ENCODE data around the gene PCOLCE2. TPM values are rescaled to one million over a fixed set of nuclear protein-coding genes. Genes with fewer than 3 reads are reported as not detected.

The PCOLCE2 gene
- total and polyA plus RNA-seq, 2 of the 8 experiments (the other 6 are each of a cell fraction or from before 2014, with no cell fraction given): 11.1 to 12.6 TPM

GRCh38 chr3:142929109-142929508 lies 40.2 kb upstream of the PCOLCE2 start:
- Histone ChIP-seq H3K14ac (ENCODE audit: insufficient read length) (no peak overlapping the region), H3K79me2 (ENCODE audit: control insufficient read depth in 1 of 2, insufficient read depth in 2 of 2, low read length in 2 of 2) (no peaks in the 10 kb centered on the region), H3K27ac (ENCODE audit: low read depth, low read length) (no peak overlapping the region), H3K4me2 (ENCODE audit: insufficient read depth in 1 of 2, low read depth in 2 of 2, low read length in 2 of 2) (no peak overlapping the region), H3K4ac (replicated peaks; ENCODE audit: insufficient read length, low read depth, low read length) (no peak overlapping the region), H3K18ac (ENCODE audit: extremely low read depth, low read length) (no peak overlapping the region), H2BK15ac (ENCODE audit: low read length) (no peak overlapping the region), H3K56ac (replicated peaks; ENCODE audit: insufficient read length, low read depth, low read length) (no peak overlapping the region), H2BK20ac (ENCODE audit: low read length) (no peak overlapping the region), H2BK120ac (replicated peaks; ENCODE audit: low read depth, low read length) (no peak overlapping the region), H3K9ac (replicated peaks in 1 of 4; ENCODE audit: extremely low read depth in 1 of 4, low read depth in 3 of 4, low read length in 3 of 4) (no peak overlapping the region), H3K9me3 (ENCODE audit: insufficient read depth in 2 of 2, low read depth in 1 of 2, low read length in 1 of 2) (no peaks in the 10 kb centered on the region), H3K36me3 (ENCODE audit: control insufficient read depth in 2 of 4, insufficient read depth in 4 of 4, low read length in 3 of 4) (no peaks in the 10 kb centered on the region), H3K4me1 (replicated peaks in 1 of 4; ENCODE audit: control insufficient read depth in 3 of 4, insufficient read depth in 4 of 4, low read length in 3 of 4) (no peaks in the 10 kb centered on the region), H4K91ac (replicated peaks; ENCODE audit: insufficient read length, low read length) (no peak overlapping the region), H2AFZ (ENCODE audit: low read length) (no peak overlapping the region), H2BK12ac (ENCODE audit: low read depth, low read length) (no peak overlapping the region), H3K23ac (ENCODE audit: insufficient read length) (no peak overlapping the region), H3K27me3 (replicated peaks in 1 of 4; ENCODE audit: control insufficient read depth in 3 of 4, extremely low read depth in 1 of 4, insufficient read depth in 3 of 4, low read length in 3 of 4) (no peaks in the 10 kb centered on the region), H4K8ac (ENCODE audit: extremely low read depth, insufficient read depth, low read length) (no peak overlapping the region), H3K4me3 (ENCODE audit: extremely low read depth in 1 of 4, insufficient read depth in 2 of 4, low read depth in 3 of 4, low read length in 4 of 4) (no peak overlapping the region), H4K5ac (ENCODE audit: insufficient read length, low read depth, low read length) (no peak overlapping the region), H3K79me1 (ENCODE audit: low read depth, low read length) (no peaks in the 10 kb centered on the region), H4K20me1 (replicated peaks in 1 of 2; ENCODE audit: control insufficient read depth in 1 of 2, insufficient read depth in 2 of 2, low read length in 2 of 2) (no peaks in the 10 kb centered on the region), H3K23me2 (ENCODE audit: low read depth, low read length) (no peaks in the 10 kb centered on the region), H2BK5ac (ENCODE audit: low read depth, low read length) (no peak overlapping the region), H2AK5ac (ENCODE audit: low read depth, low read length) (no peak overlapping the region)
- DNase-seq (ENCODE audit: low read depth in 1 of 2, low spot score in 2 of 2): peak in 1 of 2 experiments; percentile 70
- ChIA-PET POLR2A (ENCODE audit: partially characterized antibody) (no interaction called here), CTCF (ENCODE audit: partially characterized antibody) (interaction anchor here (0.6 to 6.7 kb wide), 12 partner anchors 11 to 100 kb away, joined by 3 to 51 read pairs (median 6); no protein-coding TSS in a partner anchor)
- peak; percentile 94 for FAIRE-seq
- TF ChIP-seq RAD21 (IDR thresholded peaks at IDR 0.05 in 1 of 2, conservative IDR thresholded peaks at IDR 0.05 in 1 of 2; ENCODE audit: low read depth in 2 of 2, low read length in 2 of 2) (peak; percentile 57 to 72), SP2 (IDR thresholded peaks at IDR 0.05; ENCODE audit: low read length) (no peak), SIX5 (IDR thresholded peaks at IDR 0.05; ENCODE audit: low read depth, low read length) (no peak), GTF2F1 (IDR thresholded peaks at IDR 0.05; ENCODE audit: borderline replicate concordance, low read depth, low read length) (no peak), CREB1 (IDR thresholded peaks at IDR 0.05) (no peak)
- TF ChIP-seq, protein P1, sequence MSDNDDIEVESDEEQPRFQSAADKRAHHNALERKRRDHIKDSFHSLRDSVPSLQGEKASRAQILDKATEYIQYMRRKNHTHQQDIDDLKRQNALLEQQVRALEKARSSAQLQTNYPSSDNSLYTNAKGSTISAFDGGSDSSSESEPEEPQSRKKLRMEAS (IDR thresholded peaks at IDR 0.05): 0 out of 2 replicates have a peak, but pooled peaks have one; percentile 14
- TF ChIP-seq, protein P2, sequence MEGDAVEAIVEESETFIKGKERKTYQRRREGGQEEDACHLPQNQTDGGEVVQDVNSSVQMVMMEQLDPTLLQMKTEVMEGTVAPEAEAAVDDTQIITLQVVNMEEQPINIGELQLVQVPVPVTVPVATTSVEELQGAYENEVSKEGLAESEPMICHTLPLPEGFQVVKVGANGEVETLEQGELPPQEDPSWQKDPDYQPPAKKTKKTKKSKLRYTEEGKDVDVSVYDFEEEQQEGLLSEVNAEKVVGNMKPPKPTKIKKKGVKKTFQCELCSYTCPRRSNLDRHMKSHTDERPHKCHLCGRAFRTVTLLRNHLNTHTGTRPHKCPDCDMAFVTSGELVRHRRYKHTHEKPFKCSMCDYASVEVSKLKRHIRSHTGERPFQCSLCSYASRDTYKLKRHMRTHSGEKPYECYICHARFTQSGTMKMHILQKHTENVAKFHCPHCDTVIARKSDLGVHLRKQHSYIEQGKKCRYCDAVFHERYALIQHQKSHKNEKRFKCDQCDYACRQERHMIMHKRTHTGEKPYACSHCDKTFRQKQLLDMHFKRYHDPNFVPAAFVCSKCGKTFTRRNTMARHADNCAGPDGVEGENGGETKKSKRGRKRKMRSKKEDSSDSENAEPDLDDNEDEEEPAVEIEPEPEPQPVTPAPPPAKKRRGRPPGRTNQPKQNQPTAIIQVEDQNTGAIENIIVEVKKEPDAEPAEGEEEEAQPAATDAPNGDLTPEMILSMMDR (IDR thresholded peaks at IDR 0.05; ENCODE audit: control extremely low read depth in 1 of 3, insufficient read depth in 1 of 3, low read depth in 1 of 3, low read length in 3 of 3): peak; percentile 74 to 78 (median 77)
- 35% methylated on average over 3 of the region's 3 CpGs; no CpG with 5 or more reads in 1 of the 2 experiments for WGBS, 2 experiments (ENCODE audit: extremely low coverage in 1 of 2, insufficient coverage in 1 of 2, insufficient read length in 1 of 2, insufficient replicate concordance in 2 of 2, low coverage in 1 of 2, low lambda C conversion rate in 2 of 2, missing lambda C conversion rate in 1 of 2)

Measured in H1 (cell line).